GM19351 (cell line): ENCODE data around the gene PAOX.
A peak's percentile ranks its signal among the peaks of the same experiment; 100 is the strongest.

Experiments
- ATAC-seq: cut with Tn5 transposase; IDR thresholded peaks from one replicate; pipeline ENCODE4 v1.9.1; 2021; ENCODE audit warnings: mild to moderate bottlenecking, moderate library complexity; ENCODE audit not compliant: unreplicated experiment

Gene PAOX

DNA sequence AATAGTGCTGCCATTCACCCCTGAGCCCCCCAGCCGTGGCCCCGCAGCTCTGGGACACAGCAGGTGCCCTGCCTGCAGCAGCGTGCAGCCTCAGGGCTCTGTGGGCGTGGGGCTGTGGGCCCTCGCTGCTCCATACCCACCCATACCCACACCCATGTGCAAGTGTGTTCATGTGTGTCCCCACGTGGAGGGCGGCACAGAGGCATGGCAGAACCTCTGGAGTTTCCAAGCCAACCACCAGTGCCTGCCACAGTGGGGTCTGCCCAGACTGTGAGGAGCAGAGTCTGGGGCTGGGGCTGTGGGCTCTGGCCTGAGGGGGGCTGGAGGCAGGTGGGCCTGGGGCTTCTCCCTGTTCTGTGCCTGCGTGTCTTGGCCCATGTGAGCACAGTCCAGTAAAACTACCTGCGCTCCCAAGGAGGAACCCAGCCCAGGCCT, 29.5 kb upstream of the PAOX start:
- ATAC-seq, result no peak

DNA sequence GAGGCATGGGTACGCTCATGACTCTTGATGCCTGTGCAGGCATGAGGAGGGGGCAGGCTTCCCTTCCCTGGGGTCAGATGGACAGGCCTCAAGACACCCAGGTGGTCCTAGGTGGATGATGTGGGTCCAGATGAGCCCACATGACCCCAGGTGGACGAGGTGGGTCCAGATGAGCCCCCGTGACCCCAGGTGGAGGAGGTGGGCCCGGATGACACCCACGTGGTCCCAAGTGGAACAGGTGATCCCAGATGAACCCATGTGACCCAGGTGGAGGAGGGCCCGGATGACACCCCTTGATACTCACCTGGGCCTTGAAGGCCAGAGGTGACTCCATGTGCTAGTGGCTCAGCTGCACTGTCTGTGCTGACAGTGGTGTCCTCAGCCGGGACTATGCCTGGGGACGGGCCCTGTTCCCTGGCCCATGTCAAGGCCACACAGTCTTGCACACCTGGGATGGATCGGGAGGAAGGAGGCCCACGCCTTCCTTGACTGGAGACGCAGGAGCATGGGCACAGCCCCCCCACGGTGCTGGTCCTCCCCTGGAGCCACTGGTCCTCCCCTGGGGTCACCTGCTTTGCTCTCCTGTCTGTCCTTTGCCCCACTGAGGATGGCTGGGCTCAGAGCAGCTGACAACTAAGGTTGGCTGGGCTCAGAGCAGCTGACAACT, 28.6 kb upstream of the PAOX start:
- no peak for ATAC-seq

GRCh38 chr10:133350950-133351329, 28.1 kb upstream of the PAOX start:
- no peak for ATAC-seq

DNA sequence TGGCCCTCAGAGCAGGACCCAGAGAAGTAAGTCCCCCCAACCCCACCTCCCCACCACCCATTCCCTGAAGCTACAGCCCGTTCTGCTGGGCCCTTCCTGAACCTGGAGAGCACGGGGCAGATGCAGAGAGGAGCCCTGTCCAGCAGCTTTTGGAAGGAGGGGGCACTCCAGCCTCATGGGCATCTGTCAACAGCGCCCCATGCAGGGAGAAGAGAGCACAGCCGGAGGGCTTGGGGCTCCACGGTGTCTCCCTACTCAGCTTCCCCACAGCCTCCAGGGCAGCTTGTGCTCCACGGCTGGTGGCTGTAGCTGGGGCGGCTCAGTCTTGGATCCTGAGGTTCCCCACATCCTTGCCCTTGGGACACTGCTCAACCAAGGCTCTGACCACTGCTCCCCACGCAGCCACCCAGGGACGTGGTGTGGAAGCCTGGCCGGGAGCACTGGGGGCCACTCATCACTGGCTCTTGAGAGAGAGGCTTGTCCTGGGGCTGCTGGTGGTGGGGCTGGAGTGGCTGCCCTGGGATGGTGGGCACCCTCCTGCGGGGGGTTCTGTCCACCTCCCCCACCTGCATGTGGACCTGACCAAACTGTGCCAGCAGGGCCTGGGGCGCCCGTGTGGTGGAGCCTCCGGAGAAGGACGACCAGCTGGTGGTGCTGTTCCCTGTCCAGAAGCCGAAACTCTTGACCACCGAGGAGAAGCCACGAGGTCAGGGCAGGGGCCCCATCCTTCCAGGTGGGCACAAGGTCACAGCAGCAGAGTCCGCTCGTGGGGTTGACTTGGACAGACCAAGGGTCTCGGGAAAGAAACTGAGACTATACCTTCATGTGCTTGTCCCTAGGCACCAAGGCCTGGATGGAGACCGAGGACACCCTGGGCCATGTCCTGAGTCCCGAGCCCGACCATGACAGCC, 27.4 kb upstream of the PAOX start:
- no peak for ATAC-seq

DNA sequence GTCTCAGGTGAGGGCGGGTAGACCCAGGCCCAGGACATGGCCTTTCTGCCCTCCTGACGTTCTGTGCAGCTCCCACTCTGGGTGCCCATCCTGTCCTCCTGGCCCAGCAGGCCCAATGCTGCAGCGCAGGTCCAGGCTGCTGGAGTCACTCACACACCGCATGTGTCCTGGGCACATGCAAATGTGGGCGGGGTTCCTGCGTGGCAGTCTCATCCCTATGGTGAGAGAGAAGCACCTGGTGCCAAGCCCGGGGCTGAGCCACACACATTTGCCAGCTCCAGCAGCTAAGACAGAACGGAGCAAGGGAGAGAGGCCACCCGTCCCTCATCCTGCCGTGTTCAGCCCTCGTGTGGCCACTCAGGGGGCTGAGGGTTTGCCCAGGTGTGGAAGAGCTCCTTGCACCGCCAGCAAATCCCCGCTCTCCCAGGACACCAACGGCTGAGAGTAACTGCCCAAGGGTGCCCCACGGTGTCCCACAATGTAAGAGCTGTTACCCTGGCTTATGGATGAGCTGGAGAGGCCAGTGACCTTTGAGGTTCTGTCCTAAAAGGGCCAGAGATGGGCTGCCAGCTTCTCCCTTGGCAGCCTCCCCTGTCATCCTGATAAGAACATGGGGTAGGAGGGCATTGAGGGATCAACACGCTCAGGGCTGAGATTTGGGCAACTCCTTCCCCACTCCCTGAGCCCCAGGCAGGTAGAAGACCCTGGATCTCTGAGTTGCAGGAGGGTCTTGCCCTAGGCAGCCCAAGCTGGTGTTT, 25.7 kb upstream of the PAOX start:
- ATAC-seq, result no peak

- no peak for ATAC-seq
These were observed 25.0 kb upstream of the PAOX start for GRCh38 chr10:133353988-133354605.

- ATAC-seq, result no peak
These were observed 24.3 kb upstream of the PAOX start for GRCh38 chr10:133354672-133355240.

- ATAC-seq, result no peak
These were observed 23.8 kb upstream of the PAOX start for GRCh38 chr10:133355266-133355665.

DNA sequence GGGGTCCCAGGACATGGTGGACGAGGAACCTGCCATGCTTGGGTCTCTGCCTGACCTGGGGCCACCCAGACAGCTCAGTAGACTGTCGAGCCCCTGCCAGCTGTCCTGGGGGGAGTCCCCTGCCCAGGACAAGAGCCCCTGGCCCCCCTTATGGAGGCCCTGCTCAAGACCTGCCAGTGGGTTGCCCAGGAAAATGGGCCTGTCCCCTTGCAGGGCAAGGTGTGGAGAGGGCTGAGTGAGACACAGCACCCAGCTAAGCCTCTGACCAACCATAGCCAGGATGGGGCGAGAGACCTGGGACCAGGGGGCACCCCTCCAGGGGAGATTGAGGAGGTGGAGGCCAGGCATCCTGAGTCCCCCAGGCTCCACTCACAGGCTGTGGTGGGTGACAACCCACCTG, 23.1 kb upstream of the PAOX start:
- ATAC-seq, result no peak

DNA sequence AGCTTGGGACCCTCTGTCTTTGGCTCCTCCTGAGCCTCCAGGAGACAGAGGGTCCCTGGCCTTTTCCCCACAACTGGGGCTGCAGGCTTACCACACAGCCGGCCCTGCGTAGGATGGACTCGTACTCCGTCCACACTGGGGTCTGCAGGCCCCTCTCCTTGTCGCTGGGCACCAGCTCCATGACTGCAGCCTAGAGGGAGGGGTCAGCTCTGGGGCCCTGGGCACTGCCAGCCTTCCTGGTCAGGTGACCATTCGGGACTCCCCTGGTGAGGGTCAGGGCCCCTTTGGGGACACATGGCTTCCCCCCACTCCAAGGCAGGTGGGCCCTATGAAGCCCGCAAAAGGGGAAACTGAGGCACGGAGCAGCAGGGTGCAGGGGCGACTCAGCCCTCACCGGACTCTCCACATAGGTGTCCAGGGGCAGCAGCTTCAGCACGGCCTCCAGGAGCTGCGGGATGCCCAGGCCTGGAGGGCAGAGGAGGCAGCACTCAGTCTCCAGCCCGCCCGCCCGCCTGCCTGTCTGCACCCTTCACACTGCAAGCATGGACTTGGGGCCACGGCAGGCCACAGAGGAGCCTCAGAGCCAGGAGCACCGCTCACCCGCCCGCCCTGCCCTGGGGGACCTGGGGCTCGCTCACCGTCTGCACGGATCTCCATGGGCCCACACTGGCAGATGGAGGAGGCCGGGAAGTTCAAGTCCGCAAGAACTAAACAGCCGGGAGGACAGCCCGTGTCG, 22.3 kb upstream of the PAOX start:
- peak; percentile 4 for ATAC-seq

DNA sequence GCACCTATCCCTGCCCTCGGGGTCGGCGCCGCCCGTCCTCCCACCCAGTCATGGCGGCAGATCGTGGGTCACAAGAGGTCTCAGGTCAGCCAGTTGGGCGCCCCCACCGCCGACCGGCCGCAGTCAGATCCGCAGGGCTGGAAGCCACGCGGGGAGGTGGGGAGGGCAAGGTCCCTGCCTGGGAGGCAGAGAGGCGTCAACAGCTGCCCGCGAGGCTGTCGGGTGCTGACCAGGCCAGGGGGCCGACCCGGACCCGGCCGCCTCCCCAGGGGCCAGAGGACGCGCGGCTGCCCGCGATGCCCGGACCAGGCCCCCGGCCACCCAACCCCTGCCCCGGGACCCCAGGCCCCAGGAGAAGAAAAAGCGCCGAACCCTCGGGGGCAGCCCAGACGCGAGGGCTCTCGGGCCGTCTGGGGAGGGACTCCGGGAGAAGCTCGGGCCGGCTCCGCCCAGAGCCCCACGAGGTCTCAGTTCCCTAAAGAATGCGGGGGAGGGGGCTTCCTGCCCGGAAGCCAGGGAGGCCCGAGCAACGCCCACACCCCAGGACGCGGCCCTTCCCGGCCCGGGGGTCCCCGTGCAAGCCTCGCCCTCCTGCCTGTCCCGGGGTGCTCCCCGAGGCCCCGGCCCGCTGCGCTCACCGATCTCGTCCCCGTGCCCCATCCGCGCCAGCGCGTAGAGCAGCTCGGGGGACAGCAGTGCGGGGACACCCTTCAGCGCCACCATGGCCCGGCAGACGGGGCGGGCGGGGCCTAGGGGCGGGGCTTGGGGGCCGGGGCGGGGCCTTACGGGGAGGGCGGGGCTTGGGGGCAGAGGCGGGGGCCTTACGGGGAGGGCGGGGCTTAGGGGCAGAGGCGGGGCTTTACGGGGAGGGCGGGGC, 21.5 kb upstream of the PAOX start, which contains the start of gene FUOM:
Gene FUOM, minus strand, starts transcription at position 735 of the 877 bp plus-strand sequence. Its CDS starts 12 bp downstream, at position 723.
- peak; percentile 77 for ATAC-seq

- ATAC-seq, result no peak
These were observed 20.7 kb upstream of the PAOX start for GRCh38 chr10:133358162-133358924.

- ATAC-seq, result no peak
These were observed 20.1 kb upstream of the PAOX start for GRCh38 chr10:133358925-133359310.

DNA sequence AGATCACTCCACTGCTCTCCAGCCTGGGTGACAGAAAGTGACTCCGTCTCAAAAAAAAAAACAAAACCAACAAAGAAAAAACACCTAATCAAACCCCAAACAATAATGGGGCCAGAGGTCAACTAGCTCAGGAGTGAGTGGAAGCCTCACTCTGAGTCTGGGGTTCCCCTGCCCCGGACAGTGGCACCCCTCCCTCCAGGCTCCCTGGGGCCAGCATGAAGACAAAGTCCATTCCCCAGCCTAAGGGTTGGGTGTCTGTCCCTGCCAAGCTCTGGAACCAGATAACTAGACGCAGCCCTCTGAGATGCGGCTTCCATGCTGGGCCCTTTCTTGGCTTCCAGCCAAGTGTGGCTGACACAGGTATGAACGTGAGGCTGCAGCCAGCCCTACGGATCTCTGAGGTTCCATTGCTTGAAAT, 19.5 kb upstream of the PAOX start:
- ATAC-seq, result no peak

- ATAC-seq, result no peak
These were observed 19.0 kb upstream of the PAOX start for GRCh38 chr10:133359972-133360610.

GRCh38 chr10:133361227-133361626, 17.8 kb upstream of the PAOX start:
- ATAC-seq, result no peak

DNA sequence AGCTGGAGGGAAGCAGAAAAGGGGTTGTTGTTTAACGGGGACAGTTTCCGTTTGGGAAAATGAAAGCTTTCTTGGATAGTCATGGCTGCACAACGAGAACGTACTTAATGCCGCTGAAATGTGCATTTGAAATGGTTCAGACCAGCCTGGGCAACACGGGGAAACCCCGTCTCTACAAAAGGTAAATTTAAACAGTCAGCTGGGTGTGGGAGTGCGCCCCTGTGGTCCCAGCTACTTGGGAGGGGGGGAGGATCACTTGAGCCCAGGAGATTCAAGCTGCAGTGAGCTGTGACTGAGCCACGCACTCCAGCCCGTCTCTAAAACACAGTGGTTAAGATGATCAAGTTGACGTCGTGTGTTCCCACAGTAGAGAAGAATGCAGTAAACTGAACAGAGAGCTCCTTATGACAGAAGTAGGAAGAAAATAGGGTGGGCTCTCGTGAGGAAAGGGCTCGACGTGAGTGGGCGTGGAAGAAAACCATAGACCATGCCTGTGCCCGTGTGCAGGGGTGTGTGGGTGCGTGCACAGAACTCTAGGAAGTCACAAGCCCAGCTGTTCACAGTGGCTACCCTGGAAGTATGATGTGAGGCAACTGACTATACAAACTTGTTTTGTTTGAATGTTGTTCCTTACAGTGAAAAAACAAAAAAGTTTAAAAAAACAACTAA, 17.2 kb upstream of the PAOX start:
- peak; percentile 24 for ATAC-seq
